HepG2 (cell line): ENCODE data around the gene C2orf49. TPM values are rescaled to one million over a fixed set of nuclear protein-coding genes. Genes with fewer than 3 reads are reported as not detected.

Experiments used
- BRCA1 ChIP-seq: sonication (generic); formaldehyde crosslinking; IDR thresholded peaks from 2 replicates; pipeline ENCODE4 v1.4.0; 2020; ENCODE audit warnings: missing genetic modification reagents
- CREM ChIP-seq, 2 experiments: sonication (generic) in 1 of 2; formaldehyde crosslinking in 1 of 2; IDR thresholded peaks; 2 replicates each; pipeline versions ENCODE4 v1.4.0 to v1.6.1; 2016 to 2020; ENCODE audit warnings: antibody characterized with exemption in 1 of 2, mild to moderate bottlenecking in 1 of 2, missing genetic modification reagents in 1 of 2
- CTCF ChIP-seq: sonication (generic); formaldehyde crosslinking; IDR thresholded peaks from 2 replicates; pipeline ENCODE4 v1.5.0; 2020; ENCODE audit warnings: mild to moderate bottlenecking, missing genetic modification reagents, moderate library complexity
- DNMT1 ChIP-seq: sonication (generic); formaldehyde crosslinking; IDR thresholded peaks from 2 replicates; pipeline ENCODE4 v1.5.1; 2020; ENCODE audit warnings: mild to moderate bottlenecking, missing genetic modification reagents
- DNMT3B ChIP-seq: conservative IDR thresholded peaks from 2 replicates; pipeline ENCODE4 v1.6.1; 2016; ENCODE audit warnings: missing biosample characterization, control low read depth
- DRAP1 ChIP-seq: IDR thresholded peaks from 2 replicates; pipeline ENCODE4 v1.6.1; 2016; ENCODE audit warnings: missing genetic modification reagents, missing compliant biosample characterization
- HOXA9 ChIP-seq: sonication (generic); formaldehyde crosslinking; IDR thresholded peaks from 2 replicates; pipeline ENCODE4 v1.8.1; 2022; ENCODE audit warnings: missing genetic modification reagents, mild to moderate bottlenecking, moderate library complexity, borderline replicate concordance
- NCOA2 ChIP-seq: sonication (generic); formaldehyde crosslinking; IDR thresholded peaks from 2 replicates; pipeline ENCODE4 v1.8.0; 2022; ENCODE audit warnings: inconsistent platforms
- NFE2L2 ChIP-seq: fragments of 150-350 bp; IDR thresholded peaks from 2 replicates; pipeline ENCODE4 v1.6.1; 2014; ENCODE audit warnings: low read length
- PAXIP1 ChIP-seq: sonication (generic); formaldehyde crosslinking; conservative IDR thresholded peaks from 2 replicates; pipeline ENCODE4 v1.4.0; 2020; ENCODE audit warnings: mild to moderate bottlenecking, missing genetic modification reagents, moderate library complexity
- SMYD3 ChIP-seq: sonication (generic); formaldehyde crosslinking; IDR thresholded peaks from 2 replicates; pipeline ENCODE4 v1.8.1; 2023; ENCODE audit warnings: mild to moderate bottlenecking, missing genetic modification reagents
- SOX5 ChIP-seq: IDR thresholded peaks from 2 replicates; pipeline ENCODE4 v1.6.1; 2016; ENCODE audit warnings: borderline replicate concordance
- TBX3 ChIP-seq: fragments of 450-650 bp; IDR thresholded peaks from 2 replicates; pipeline ENCODE4 v1.6.1; 2017; ENCODE audit warnings: antibody characterized with exemption, mild to moderate bottlenecking, inconsistent platforms, borderline replicate concordance
- ZFP82 ChIP-seq: sonication (generic); formaldehyde crosslinking; IDR thresholded peaks from 2 replicates; pipeline ENCODE4 v1.5.1; 2020; ENCODE audit warnings: mild to moderate bottlenecking, missing genetic modification reagents, borderline replicate concordance
- ZNF556 ChIP-seq: sonication (generic); formaldehyde crosslinking; IDR thresholded peaks from 2 replicates; pipeline ENCODE4 v1.4.0; 2020; ENCODE audit warnings: mild to moderate bottlenecking, missing genetic modification reagents, borderline replicate concordance
- ZNF577 ChIP-seq: sonication (generic); formaldehyde crosslinking; IDR thresholded peaks from 2 replicates; pipeline ENCODE4 v1.4.0; 2020; ENCODE audit warnings: mild to moderate bottlenecking, low read depth, missing genetic modification reagents, borderline replicate concordance
- ZNF614 ChIP-seq: IDR thresholded peaks from 2 replicates; pipeline ENCODE4 v1.6.1; 2018; ENCODE audit warnings: missing biosample characterization, missing genetic modification reagents, inconsistent platforms, borderline replicate concordance
- ZNF879 ChIP-seq: sonication (generic); formaldehyde crosslinking; IDR thresholded peaks from 2 replicates; pipeline ENCODE4 v1.8.1; 2023; ENCODE audit warnings: missing genetic modification reagents
- ZSCAN30 ChIP-seq: sonication (generic); formaldehyde crosslinking; IDR thresholded peaks from 2 replicates; pipeline ENCODE4 v1.5.0; 2020; ENCODE audit warnings: mild to moderate bottlenecking, missing genetic modification reagents
- ZXDC ChIP-seq: sonication (generic); formaldehyde crosslinking; IDR thresholded peaks from 2 replicates; pipeline ENCODE4 v1.5.0; 2020; ENCODE audit warnings: mild to moderate bottlenecking, missing genetic modification reagents
- polyA plus RNA-seq, 8 experiments: library from polyadenylated mRNA; depleted of rRNA in 3 of 8; stranded (reverse) in 7 of 8; unstranded in 1 of 8; fragments of >200 nt; fragmentation: Illumina TruSeq in 4 of 8; extraction: Trizol in 4 of 8; gene quantifications; 2 replicates each; pipeline versions ENCODE4 v1.2.1 to v1.2.3, GENCODE V29; 2011 to 2016; ENCODE audit warnings: low read depth in 4 of 8, missing spikeins in 1 of 8, mixed read lengths in 1 of 8; ENCODE audit not compliant: insufficient read depth in 1 of 8
- total RNA-seq, 5 experiments: library from RNA; depleted of rRNA; stranded (reverse); fragments of >200 nt; fragmentation: Illumina TruSeq; extraction: Trizol; gene quantifications; 2 replicates each; pipeline ENCODE4 v1.2.3, GENCODE V29; 2016; ENCODE audit warnings: low read depth in 1 of 5

C2orf49 gene
- total and polyA plus RNA-seq, 2 of the 13 experiments (the other 11 are each of a cell fraction or from before 2014, with no cell fraction given): 24.7 to 28.8 TPM

GRCh38 chr2:105328281-105329196 lies 8.8 kb upstream of the C2orf49 start (continued):
- TF ChIP-seq CTCF (CRISPR knock-in tag) (no peak), SMYD3 (peak; percentile 47; the same call in 1 of the 2 replicates), DRAP1 (CRISPR knock-in tag) (no peak; the same call in 1 of the 2 replicates), ZSCAN30 (CRISPR knock-in tag) (no peak), ZNF556 (peak; percentile 83; the same call in 1 of the 2 replicates), BRCA1 (CRISPR knock-in tag) (no peak), DNMT1 (CRISPR knock-in tag) (no peak; the same call in 1 of the 2 replicates), CREM (IDR thresholded peaks at IDR 0.05) (peak; percentile 25; the same call in 1 of the 2 replicates), CREM (CRISPR knock-in tag; IDR thresholded peaks at IDR 0.05) (no peak), HOXA9 (0 out of 2 replicates have a peak, but pooled peaks have one; percentile 57), PAXIP1 (CRISPR knock-in tag) (peak; percentile 52; the same call in 1 of the 2 replicates), NCOA2 (CRISPR knock-in tag) (peak; percentile 49; the same call in 1 of the 2 replicates), ZNF577 (CRISPR knock-in tag) (peak; percentile 93; the same call in 1 of the 2 replicates), ZFP82 (no peak), DNMT3B (CRISPR knock-in tag) (peak; percentile 92; the same call in 1 of the 2 replicates), ZNF879 (peak; percentile 88), ZXDC (CRISPR knock-in tag) (peak; percentile 45), SOX5 (CRISPR knock-in tag) (peak; percentile 42; the same call in 1 of the 2 replicates), NFE2L2 (no peak), TBX3 (no peak), ZNF614 (CRISPR knock-in tag) (no peak; the same call in 1 of the 2 replicates)
